Activated T-helper 17 cell treated with anti-CD3 and anti-CD28 coated beads, Interleukin-2, amount 50 U/mL, for 72 hours (primary cell): ENCODE data around the gene METRNL. TPM values are rescaled to one million over a fixed set of nuclear protein-coding genes. Genes with fewer than 3 reads are reported as not detected.
"Not testable (repeated sequence)": the region's sequence is repeated elsewhere in the genome, so short reads cannot be mapped to it uniquely, and the experiment has no call there.

ENCODE experiments used
- ATAC-seq: fragments of 150-1000 bp; cut with Tn5 transposase; replicated peaks from 2 replicates; pipeline ENCODE4 v1.10.0; 2021; ENCODE audit warnings: mild to moderate bottlenecking, moderate library complexity
- H3K27ac Mint-ChIP-seq: one replicate; pipeline ENCODE4 v1.8.0; 2022; ENCODE audit warnings: mixed read lengths
- H3K27me3 Mint-ChIP-seq: one replicate; pipeline ENCODE4 v1.8.0; 2022; ENCODE audit warnings: mixed read lengths
- H3K36me3 Mint-ChIP-seq: one replicate; pipeline ENCODE4 v1.8.0; 2022; ENCODE audit warnings: low read depth, mild to moderate bottlenecking, mixed read lengths
- H3K4me1 Mint-ChIP-seq: one replicate; pipeline ENCODE4 v1.8.0; 2022; ENCODE audit warnings: mixed read lengths
- H3K4me3 Mint-ChIP-seq: one replicate; pipeline ENCODE4 v1.8.0; 2022; ENCODE audit warnings: mild to moderate bottlenecking, mixed read lengths
- H3K9me3 Mint-ChIP-seq: one replicate; pipeline ENCODE4 v1.8.0; 2022; ENCODE audit warnings: mixed read lengths
- total RNA-seq, 2 donors: library from RNA; stranded (reverse); gene quantifications; one replicate each; pipeline ENCODE4 v1.2.3, GENCODE V29; 2022

METRNL gene
- total RNA-seq, 2 donors from 2014 or later: 21.9 to 43.4 TPM

DNA sequence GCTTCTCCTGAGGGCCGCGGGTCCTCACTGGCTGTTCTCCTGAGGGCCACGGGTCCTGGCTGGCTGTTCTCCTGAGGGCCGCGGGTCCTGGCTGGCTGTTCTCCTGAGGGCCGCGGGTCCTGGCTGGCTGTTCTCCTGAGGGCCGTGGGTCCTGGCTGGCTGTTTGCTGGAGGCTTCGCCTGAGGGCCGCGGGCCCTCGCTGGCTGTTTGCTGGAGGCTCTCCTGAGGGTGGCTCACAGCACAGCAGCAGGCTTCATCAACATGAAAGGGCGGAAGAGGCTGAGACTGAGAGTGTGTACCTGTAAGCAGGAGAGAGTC lies 60.8 kb downstream of the METRNL start:
- H3K9me3 Mint-ChIP-seq, H3K4me3 Mint-ChIP-seq, H3K4me1 Mint-ChIP-seq, H3K27ac Mint-ChIP-seq, H3K36me3 Mint-ChIP-seq, ATAC-seq: not testable (repeated sequence)
- H3K27me3 Mint-ChIP-seq: peaks cover 16% of the 10 kb centered on the region

DNA sequence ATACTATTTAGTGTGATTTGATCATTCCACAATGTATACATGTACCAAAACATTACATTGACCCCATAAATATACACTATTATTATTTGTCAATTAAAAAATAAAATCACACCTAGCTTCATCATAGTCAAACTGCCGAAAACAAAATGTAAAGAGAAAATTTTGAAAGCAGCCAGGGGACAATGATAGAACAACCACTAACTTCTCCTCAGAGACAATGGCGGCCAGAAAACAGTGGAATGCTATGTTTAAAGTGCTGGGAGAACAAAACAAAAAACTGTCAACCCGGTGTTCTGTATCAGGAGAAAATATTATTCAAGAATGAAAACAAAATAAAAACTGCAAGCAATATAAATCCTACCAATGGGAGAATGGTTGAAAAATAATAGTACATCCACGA lies 63.2 kb downstream of the METRNL start:
- peaks cover 15% of the 10 kb centered on the region for H3K27me3 Mint-ChIP-seq
- H3K36me3 Mint-ChIP-seq: no peaks in the 10 kb centered on the region
- no peak overlapping the region for H3K4me3 Mint-ChIP-seq
- ATAC-seq: no peak
- H3K9me3 Mint-ChIP-seq: peaks cover 6% of the 10 kb centered on the region
- no peak overlapping the region for H3K27ac Mint-ChIP-seq
- no peaks in the 10 kb centered on the region for H3K4me1 Mint-ChIP-seq

DNA sequence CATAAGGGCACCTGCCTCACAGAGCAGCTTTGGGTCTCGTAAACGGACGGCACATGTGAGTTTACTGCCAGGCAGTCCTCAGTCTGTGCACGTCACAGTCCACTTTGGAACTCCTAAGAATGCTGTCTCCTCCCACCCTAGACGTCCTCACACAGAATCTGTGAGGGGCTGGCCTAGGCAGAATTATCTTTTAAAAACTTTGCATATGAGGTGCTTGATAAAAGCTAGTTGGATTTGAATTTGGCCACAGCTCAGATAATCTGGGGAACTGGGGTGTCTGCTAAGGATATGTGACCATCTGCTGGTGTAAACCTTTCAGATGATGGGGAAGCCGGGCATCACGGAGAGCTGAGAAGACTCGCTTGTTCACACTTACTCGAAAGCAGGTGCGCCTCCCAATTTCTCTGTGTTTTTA lies 64.4 kb downstream of the METRNL start:
- Mint-ChIP-seq H3K4me1 (no peaks in the 10 kb centered on the region), H3K27ac (no peak overlapping the region), H3K4me3 (no peak overlapping the region), H3K36me3 (no peaks in the 10 kb centered on the region), H3K27me3 (peaks cover 15% of the 10 kb centered on the region), H3K9me3 (peaks cover 6% of the 10 kb centered on the region)
- no peak for ATAC-seq

Other genes with a start within 250 kb of the METRNL start
- gene ZNF750, start 239.6 kb upstream of the METRNL start, total RNA-seq: not detected